WTC11 (cell line): ENCODE results near the gene AIFM1. TPM values are rescaled to one million over a fixed set of nuclear protein-coding genes. Genes with fewer than 3 reads are reported as not detected.

Experiments used
- ATAC-seq: fragments of 200-7000 bp; cut with Tn5 transposase; 2 replicates; pipeline ENCODE4 v1.10.0; 2021; ENCODE audit warnings: mild to moderate bottlenecking, moderate library complexity
- CTCF ChIA-PET: fragments of 300-600 bp; sonication (Branson Sonifier 250); formaldehyde crosslinking; loops from one replicate; lab custom pipeline; 2021; ENCODE audit warnings: antibody characterized with exemption; lab: Charles Lee
- POLR2A ChIA-PET: fragments of 350-600 bp; sonication (Branson Sonifier 250); formaldehyde crosslinking; loops from one replicate; lab custom pipeline; 2021; ENCODE audit warnings: antibody characterized with exemption; lab: Charles Lee
- DNase-seq: peaks from one replicate; pipeline ENCODE4 v3.0.0; 2021; ENCODE audit warnings: low spot score
- H3K27ac Mint-ChIP-seq: 2 replicates; pipeline ENCODE4 v1.8.0; 2021; ENCODE audit warnings: mixed read lengths
- H3K27me3 Mint-ChIP-seq: 2 replicates; pipeline ENCODE4 v1.8.0; 2021; ENCODE audit warnings: low read depth, mild to moderate bottlenecking, moderate library complexity, mixed read lengths
- H3K36me3 Mint-ChIP-seq: 2 replicates; pipeline ENCODE4 v1.8.0; 2021; ENCODE audit warnings: mixed read lengths
- H3K4me1 Mint-ChIP-seq: 2 replicates; pipeline ENCODE4 v1.8.0; 2022; ENCODE audit warnings: mixed read lengths
- H3K4me3 Mint-ChIP-seq: 2 replicates; pipeline ENCODE4 v1.8.0; 2021; ENCODE audit warnings: mild to moderate bottlenecking, moderate library complexity, mixed read lengths
- H3K9me3 Mint-ChIP-seq: 2 replicates; pipeline ENCODE4 v1.8.0; 2021; ENCODE audit warnings: mixed read lengths
- ATF1 ChIP-seq: sonication (generic); formaldehyde crosslinking; IDR thresholded peaks from 2 replicates; pipeline ENCODE4 v1.8.1; 2023; ENCODE audit warnings: mild to moderate bottlenecking, moderate library complexity, missing genetic modification reagents
- ATF3 ChIP-seq: sonication (generic); formaldehyde crosslinking; conservative IDR thresholded peaks from 2 replicates; pipeline ENCODE4 v1.8.1; 2022; ENCODE audit warnings: mild to moderate bottlenecking, missing genetic modification reagents
- E2F4 ChIP-seq: sonication (generic); formaldehyde crosslinking; IDR thresholded peaks from 2 replicates; pipeline ENCODE4 v1.8.1; 2022; ENCODE audit warnings: low read depth, mild to moderate bottlenecking, moderate library complexity, missing genetic modification reagents, borderline replicate concordance
- ESRRA ChIP-seq: sonication (generic); formaldehyde crosslinking; IDR thresholded peaks from 2 replicates; pipeline ENCODE4 v1.8.1; 2022; ENCODE audit warnings: mild to moderate bottlenecking, missing genetic modification reagents, borderline replicate concordance
- FOXP4 ChIP-seq: sonication (generic); formaldehyde crosslinking; IDR thresholded peaks from 2 replicates; pipeline ENCODE4 v1.8.0; 2022; ENCODE audit warnings: mild to moderate bottlenecking, missing genetic modification reagents
- GTF2I ChIP-seq: fragments of 250-450 bp; sonication (Bioruptor Pico); conservative IDR thresholded peaks from 2 replicates; pipeline ENCODE4 v1.4.0; 2021; ENCODE audit warnings: mild to moderate bottlenecking
- HMGA2 ChIP-seq: fragments of 250-450 bp; sonication (Bioruptor Pico); IDR thresholded peaks from 2 replicates; pipeline ENCODE4 v1.4.0; 2021; ENCODE audit warnings: mild to moderate bottlenecking, moderate library complexity
- IRF2 ChIP-seq: sonication (generic); formaldehyde crosslinking; IDR thresholded peaks from 2 replicates; pipeline ENCODE4 v1.8.0; 2022; ENCODE audit warnings: low read depth, missing genetic modification reagents, borderline replicate concordance
- JAZF1 ChIP-seq: fragments of 250-450 bp; sonication (Bioruptor Pico); IDR thresholded peaks from 2 replicates; pipeline ENCODE4 v1.9.0; 2021; ENCODE audit warnings: moderate library complexity, mild to moderate bottlenecking, inconsistent platforms
- MYBL2 ChIP-seq: sonication (generic); formaldehyde crosslinking; IDR thresholded peaks from 2 replicates; pipeline ENCODE4 v1.8.1; 2023; ENCODE audit warnings: mild to moderate bottlenecking, moderate library complexity, missing genetic modification reagents
- RORB ChIP-seq: fragments of 250-450 bp; sonication (Bioruptor Pico); IDR thresholded peaks from 2 replicates; pipeline ENCODE4 v1.9.0; 2021; ENCODE audit warnings: mild to moderate bottlenecking
- SP1 ChIP-seq: sonication (generic); formaldehyde crosslinking; conservative IDR thresholded peaks from 2 replicates; pipeline ENCODE4 v1.8.1; 2022; ENCODE audit warnings: missing genetic modification reagents
- TCF7 ChIP-seq: sonication (generic); formaldehyde crosslinking; IDR thresholded peaks from 2 replicates; pipeline ENCODE4 v1.8.0; 2022; ENCODE audit warnings: mild to moderate bottlenecking, low read depth, missing genetic modification reagents, moderate library complexity
- TP53 ChIP-seq: sonication (generic); formaldehyde crosslinking; IDR thresholded peaks from 2 replicates; pipeline ENCODE4 v1.8.1; 2023; ENCODE audit warnings: mild to moderate bottlenecking, missing genetic modification reagents
- USF1 ChIP-seq: sonication (generic); formaldehyde crosslinking; IDR thresholded peaks from 2 replicates; pipeline ENCODE4 v1.8.0; 2022; ENCODE audit warnings: mild to moderate bottlenecking, missing genetic modification reagents
- ZNF138 ChIP-seq: sonication (generic); formaldehyde crosslinking; conservative IDR thresholded peaks from 2 replicates; pipeline ENCODE4 v1.8.1; 2022; ENCODE audit warnings: mild to moderate bottlenecking, moderate library complexity, missing genetic modification reagents
- ZNF396 ChIP-seq: fragments of 250-450 bp; sonication (Bioruptor Pico); IDR thresholded peaks from 2 replicates; pipeline ENCODE4 v1.8.0; 2021; ENCODE audit warnings: mild to moderate bottlenecking, moderate library complexity, borderline replicate concordance
- ZNF671 ChIP-seq: fragments of 250-450 bp; sonication (Bioruptor Pico); IDR thresholded peaks from 2 replicates; pipeline ENCODE4 v1.8.0; 2021; ENCODE audit warnings: mild to moderate bottlenecking
- total RNA-seq: library from RNA; stranded (reverse); gene quantifications from 3 replicates; pipeline ENCODE4 v1.2.3, GENCODE V29; 2021
- TF ChIP-seq, protein P1 (sequence below): sonication (generic); formaldehyde crosslinking; IDR thresholded peaks from 2 replicates; pipeline ENCODE4 v1.8.0; 2023; ENCODE audit warnings: mild to moderate bottlenecking, missing genetic modification reagents
- TF ChIP-seq, protein P2 (sequence below): sonication (generic); formaldehyde crosslinking; IDR thresholded peaks from 2 replicates; pipeline ENCODE4 v1.8.1; 2023; ENCODE audit warnings: mild to moderate bottlenecking, missing genetic modification reagents, borderline replicate concordance

Gene AIFM1
- total RNA-seq, 1 experiment from 2014 or later, result 53.5 TPM

- TF ChIP-seq, protein P1, sequence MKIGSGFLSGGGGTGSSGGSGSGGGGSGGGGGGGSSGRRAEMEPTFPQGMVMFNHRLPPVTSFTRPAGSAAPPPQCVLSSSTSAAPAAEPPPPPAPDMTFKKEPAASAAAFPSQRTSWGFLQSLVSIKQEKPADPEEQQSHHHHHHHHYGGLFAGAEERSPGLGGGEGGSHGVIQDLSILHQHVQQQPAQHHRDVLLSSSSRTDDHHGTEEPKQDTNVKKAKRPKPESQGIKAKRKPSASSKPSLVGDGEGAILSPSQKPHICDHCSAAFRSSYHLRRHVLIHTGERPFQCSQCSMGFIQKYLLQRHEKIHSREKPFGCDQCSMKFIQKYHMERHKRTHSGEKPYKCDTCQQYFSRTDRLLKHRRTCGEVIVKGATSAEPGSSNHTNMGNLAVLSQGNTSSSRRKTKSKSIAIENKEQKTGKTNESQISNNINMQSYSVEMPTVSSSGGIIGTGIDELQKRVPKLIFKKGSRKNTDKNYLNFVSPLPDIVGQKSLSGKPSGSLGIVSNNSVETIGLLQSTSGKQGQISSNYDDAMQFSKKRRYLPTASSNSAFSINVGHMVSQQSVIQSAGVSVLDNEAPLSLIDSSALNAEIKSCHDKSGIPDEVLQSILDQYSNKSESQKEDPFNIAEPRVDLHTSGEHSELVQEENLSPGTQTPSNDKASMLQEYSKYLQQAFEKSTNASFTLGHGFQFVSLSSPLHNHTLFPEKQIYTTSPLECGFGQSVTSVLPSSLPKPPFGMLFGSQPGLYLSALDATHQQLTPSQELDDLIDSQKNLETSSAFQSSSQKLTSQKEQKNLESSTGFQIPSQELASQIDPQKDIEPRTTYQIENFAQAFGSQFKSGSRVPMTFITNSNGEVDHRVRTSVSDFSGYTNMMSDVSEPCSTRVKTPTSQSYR (CRISPR knock-in tag), result no peak
- TF ChIP-seq ZNF671 (CRISPR knock-in tag), result no peak
- no peak for TF ChIP-seq HMGA2 (CRISPR knock-in tag)
- TF ChIP-seq, all 79 proteins: peak for 0
These were observed 21.0 kb upstream of the AIFM1 start (continued) for GRCh38 chrX:130186651-130187050.

- no peak for ATAC-seq
- H3K4me1 Mint-ChIP-seq, result no peaks in the 10 kb centered on the region
- no peak for DNase-seq
- no peak overlapping the region for H3K4me3 Mint-ChIP-seq
- no peaks in the 10 kb centered on the region for H3K36me3 Mint-ChIP-seq
- H3K27ac Mint-ChIP-seq, result no peak overlapping the region
- no peak for TF ChIP-seq RORB (CRISPR knock-in tag)
- no peak for TF ChIP-seq ATF3 (CRISPR knock-in tag)
- TF ChIP-seq E2F4 (CRISPR knock-in tag), result no peak
- no peak for TF ChIP-seq FOXP4 (CRISPR knock-in tag)
- TF ChIP-seq GTF2I (CRISPR knock-in tag), result no peak
- no peak for TF ChIP-seq ATF1 (CRISPR knock-in tag)
- TF ChIP-seq ZNF138 (CRISPR knock-in tag), result no peak
- no peak for TF ChIP-seq TCF7
- no peak for TF ChIP-seq JAZF1 (CRISPR knock-in tag)
- TF ChIP-seq ESRRA (CRISPR knock-in tag), result no peak
- no peak for TF ChIP-seq ZNF396 (CRISPR knock-in tag)
- H3K27me3 Mint-ChIP-seq, result no peaks in the 10 kb centered on the region
- ChIA-PET POLR2A (no interaction called here), CTCF (no interaction called here)
- H3K9me3 Mint-ChIP-seq, result no peaks in the 10 kb centered on the region
These were observed 19.2 kb upstream of the AIFM1 start for GRCh38 chrX:130184857-130185256.

DNA sequence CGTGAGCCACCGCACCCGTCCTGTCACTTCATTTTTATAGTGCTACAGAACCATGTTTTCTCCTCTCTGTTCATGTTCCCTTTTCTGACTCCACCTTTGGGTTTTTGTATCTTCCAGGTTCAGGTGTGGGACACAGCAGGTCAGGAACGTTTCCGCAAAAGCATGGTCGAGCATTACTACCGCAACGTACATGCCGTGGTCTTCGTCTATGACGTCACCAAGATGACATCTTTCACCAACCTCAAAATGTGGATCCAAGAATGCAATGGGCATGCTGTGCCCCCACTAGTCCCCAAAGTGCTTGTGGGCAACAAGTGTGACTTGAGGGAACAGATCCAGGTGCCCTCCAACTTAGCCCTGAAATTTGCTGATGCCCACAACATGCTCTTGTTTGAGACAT lies 18.5 kb upstream of the AIFM1 start:
- ChIA-PET POLR2A (no interaction called here), CTCF (no interaction called here)
- Mint-ChIP-seq H3K9me3 (no peaks in the 10 kb centered on the region), H3K4me3 (no peak overlapping the region), H3K27ac (no peak overlapping the region), H3K27me3 (no peaks in the 10 kb centered on the region), H3K36me3 (no peaks in the 10 kb centered on the region), H3K4me1 (no peaks in the 10 kb centered on the region)
- DNase-seq (no peak), ATAC-seq (no peak)
- no peak for TF ChIP-seq SP1 (CRISPR knock-in tag)
- TF ChIP-seq TP53 (CRISPR knock-in tag), result no peak
- TF ChIP-seq IRF2 (CRISPR knock-in tag), result no peak
- TF ChIP-seq, protein P2, sequence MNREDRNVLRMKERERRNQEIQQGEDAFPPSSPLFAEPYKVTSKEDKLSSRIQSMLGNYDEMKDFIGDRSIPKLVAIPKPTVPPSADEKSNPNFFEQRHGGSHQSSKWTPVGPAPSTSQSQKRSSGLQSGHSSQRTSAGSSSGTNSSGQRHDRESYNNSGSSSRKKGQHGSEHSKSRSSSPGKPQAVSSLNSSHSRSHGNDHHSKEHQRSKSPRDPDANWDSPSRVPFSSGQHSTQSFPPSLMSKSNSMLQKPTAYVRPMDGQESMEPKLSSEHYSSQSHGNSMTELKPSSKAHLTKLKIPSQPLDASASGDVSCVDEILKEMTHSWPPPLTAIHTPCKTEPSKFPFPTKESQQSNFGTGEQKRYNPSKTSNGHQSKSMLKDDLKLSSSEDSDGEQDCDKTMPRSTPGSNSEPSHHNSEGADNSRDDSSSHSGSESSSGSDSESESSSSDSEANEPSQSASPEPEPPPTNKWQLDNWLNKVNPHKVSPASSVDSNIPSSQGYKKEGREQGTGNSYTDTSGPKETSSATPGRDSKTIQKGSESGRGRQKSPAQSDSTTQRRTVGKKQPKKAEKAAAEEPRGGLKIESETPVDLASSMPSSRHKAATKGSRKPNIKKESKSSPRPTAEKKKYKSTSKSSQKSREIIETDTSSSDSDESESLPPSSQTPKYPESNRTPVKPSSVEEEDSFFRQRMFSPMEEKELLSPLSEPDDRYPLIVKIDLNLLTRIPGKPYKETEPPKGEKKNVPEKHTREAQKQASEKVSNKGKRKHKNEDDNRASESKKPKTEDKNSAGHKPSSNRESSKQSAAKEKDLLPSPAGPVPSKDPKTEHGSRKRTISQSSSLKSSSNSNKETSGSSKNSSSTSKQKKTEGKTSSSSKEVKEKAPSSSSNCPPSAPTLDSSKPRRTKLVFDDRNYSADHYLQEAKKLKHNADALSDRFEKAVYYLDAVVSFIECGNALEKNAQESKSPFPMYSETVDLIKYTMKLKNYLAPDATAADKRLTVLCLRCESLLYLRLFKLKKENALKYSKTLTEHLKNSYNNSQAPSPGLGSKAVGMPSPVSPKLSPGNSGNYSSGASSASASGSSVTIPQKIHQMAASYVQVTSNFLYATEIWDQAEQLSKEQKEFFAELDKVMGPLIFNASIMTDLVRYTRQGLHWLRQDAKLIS (CRISPR knock-in tag), result no peak
- no peak for TF ChIP-seq USF1 (CRISPR knock-in tag)
- TF ChIP-seq FOXP4 (CRISPR knock-in tag), result no peak
- no peak for TF ChIP-seq MYBL2 (CRISPR knock-in tag)
